H1 (cell line): ENCODE measurements around the gene CCER1. TPM values are rescaled to one million over a fixed set of nuclear protein-coding genes. Genes with fewer than 3 reads are reported as not detected.
"Not testable (repeated sequence)": the region's sequence is repeated elsewhere in the genome, so short reads cannot be mapped to it uniquely, and the experiment has no call there.

Experiments
- CTCF ChIA-PET: fragments of 300-600 bp; sonication (Branson Sonifier 250); formaldehyde crosslinking; loops from one replicate; lab custom pipeline; 2021; ENCODE audit not compliant: partially characterized antibody; lab: Charles Lee
- POLR2A ChIA-PET: fragments of 300-600 bp; sonication (Branson Sonifier 250); formaldehyde crosslinking; loops from one replicate; lab custom pipeline; 2021; ENCODE audit warnings: inconsistent platforms; ENCODE audit not compliant: partially characterized antibody; lab: Charles Lee
- DNase-seq, 2 experiments: peaks; one replicate each; pipeline versions ENCODE4 v3.0.0 to v3.0.0-alpha.2; 2010 to 2022; ENCODE audit warnings: low spot score in 2 of 2, low read depth in 1 of 2, mixed read lengths in 1 of 2
- FAIRE-seq: peaks from 2 replicates; lab custom pipeline; 2011; peaks lifted over from hg19 to GRCh38; lab: Jason Lieb, UNC
- H2AFZ ChIP-seq: 2 replicates; pipeline ENCODE4 v1.8.1; 2012; ENCODE audit warnings: low read length, inconsistent platforms
- H2AK5ac ChIP-seq: 2 replicates; pipeline ENCODE4 v1.6.1; 2013; ENCODE audit warnings: low read depth, low read length
- H2BK120ac ChIP-seq: replicated peaks from 2 replicates; pipeline ENCODE3; 2013; ENCODE audit warnings: low read depth, low read length, inconsistent platforms
- H2BK12ac ChIP-seq: 2 replicates; pipeline ENCODE4 v1.6.1; 2013; ENCODE audit warnings: low read depth, low read length
- H2BK15ac ChIP-seq: 2 replicates; pipeline ENCODE4 v1.6.1; 2013; ENCODE audit warnings: low read length
- H2BK20ac ChIP-seq: 2 replicates; pipeline ENCODE4 v1.6.1; 2013; ENCODE audit warnings: low read length
- H2BK5ac ChIP-seq: 2 replicates; pipeline ENCODE4 v1.6.1; 2013; ENCODE audit warnings: low read depth, low read length
- H3K14ac ChIP-seq: 2 replicates; pipeline ENCODE4 v1.6.1; 2013; ENCODE audit warnings: inconsistent platforms; ENCODE audit not compliant: insufficient read length
- H3K18ac ChIP-seq: 2 replicates; pipeline ENCODE4 v1.6.1; 2013; ENCODE audit warnings: low read length; ENCODE audit errors: extremely low read depth
- H3K23ac ChIP-seq: 2 replicates; pipeline ENCODE4 v1.6.1; 2013; ENCODE audit warnings: inconsistent platforms; ENCODE audit not compliant: insufficient read length
- H3K23me2 ChIP-seq: 2 replicates; pipeline ENCODE4 v1.6.1; 2013; ENCODE audit warnings: low read depth, low read length
- H3K27ac ChIP-seq: 2 replicates; pipeline ENCODE4 v1.6.1; 2011; ENCODE audit warnings: low read depth, low read length, inconsistent platforms
- H3K27me3 ChIP-seq, 4 experiments: replicated peaks in 1 of 4; 1 replicate in 1 of 4; 2 replicates in 3 of 4; pipeline versions ENCODE4 v1.6.1 to v1.8.1; 2011 to 2013; ENCODE audit warnings: low read length in 3 of 4, mild to moderate bottlenecking in 3 of 4, inconsistent platforms in 2 of 4, mixed read lengths in 2 of 4, moderate library complexity in 1 of 4; ENCODE audit not compliant: control insufficient read depth in 3 of 4, insufficient read depth in 3 of 4; ENCODE audit errors: extremely low read depth in 1 of 4
- H3K36me3 ChIP-seq, 4 experiments: 2 replicates each; pipeline versions ENCODE4 v1.6.1 to v1.8.1; 2011 to 2013; ENCODE audit warnings: mild to moderate bottlenecking in 4 of 4, low read length in 3 of 4, moderate library complexity in 2 of 4, control low read depth in 1 of 4, inconsistent platforms in 1 of 4; ENCODE audit not compliant: insufficient read depth in 4 of 4, control insufficient read depth in 2 of 4
- H3K4ac ChIP-seq: replicated peaks from 2 replicates; pipeline ENCODE3; 2013; ENCODE audit warnings: low read length, low read depth, mixed read lengths, inconsistent platforms; ENCODE audit not compliant: insufficient read length
- H3K4me1 ChIP-seq, 4 experiments: replicated peaks in 1 of 4; 1 replicate in 1 of 4; 2 replicates in 3 of 4; pipeline versions ENCODE4 v1.6.1 to v1.8.1; 2011 to 2013; ENCODE audit warnings: low read length in 3 of 4, inconsistent platforms in 2 of 4, mixed read lengths in 1 of 4; ENCODE audit not compliant: insufficient read depth in 4 of 4, control insufficient read depth in 3 of 4
- H3K4me2 ChIP-seq, 2 experiments: 2 replicates each; pipeline versions ENCODE4 v1.6.1 to v1.8.1; 2011 to 2013; ENCODE audit warnings: low read depth in 2 of 2, low read length in 2 of 2, control low read depth in 1 of 2, inconsistent platforms in 1 of 2, mild to moderate bottlenecking in 1 of 2; ENCODE audit not compliant: insufficient read depth in 1 of 2
- H3K4me3 ChIP-seq, 4 experiments: fragments of 200-600, 300-600 bp in 1 of 4; sonication (generic), shearing (Covaris generic), sonication (Bioruptor Twin) in 1 of 4; 2 replicates each; pipeline versions ENCODE4 v1.5.1 to v1.8.1; 2011 to 2016; ENCODE audit warnings: low read length in 4 of 4, low read depth in 3 of 4, control low read depth in 2 of 4, inconsistent platforms in 2 of 4, mild to moderate bottlenecking in 2 of 4, mixed read lengths in 1 of 4, moderate library complexity in 1 of 4; ENCODE audit not compliant: insufficient read depth in 2 of 4; ENCODE audit errors: extremely low read depth in 1 of 4
- H3K56ac ChIP-seq: replicated peaks from 2 replicates; pipeline ENCODE3; 2013; ENCODE audit warnings: low read depth, mild to moderate bottlenecking, mixed read lengths, low read length, inconsistent platforms; ENCODE audit not compliant: insufficient read length
- H3K79me1 ChIP-seq: 2 replicates; pipeline ENCODE4 v1.6.1; 2013; ENCODE audit warnings: low read depth, low read length, control low read depth
- H3K79me2 ChIP-seq, 2 experiments: 2 replicates each; pipeline versions ENCODE4 v1.6.1 to v1.8.1; 2012 to 2013; ENCODE audit warnings: low read length in 2 of 2, mild to moderate bottlenecking in 2 of 2, inconsistent platforms in 1 of 2; ENCODE audit not compliant: insufficient read depth in 2 of 2, control insufficient read depth in 1 of 2
- H3K9ac ChIP-seq, 4 experiments: replicated peaks in 1 of 4; 1 replicate in 1 of 4; 2 replicates in 3 of 4; pipeline versions ENCODE4 v1.6.1 to v1.8.1; 2011 to 2013; ENCODE audit warnings: low read depth in 3 of 4, low read length in 3 of 4, control low read depth in 2 of 4, mild to moderate bottlenecking in 2 of 4, moderate library complexity in 2 of 4, inconsistent platforms in 1 of 4; ENCODE audit errors: extremely low read depth in 1 of 4
- H3K9me3 ChIP-seq, 2 experiments: 2 replicates each; pipeline versions ENCODE4 v1.6.1 to v1.8.1; 2012 to 2013; ENCODE audit warnings: mild to moderate bottlenecking in 2 of 2, moderate library complexity in 2 of 2, control low read depth in 1 of 2, inconsistent platforms in 1 of 2, low read depth in 1 of 2, low read length in 1 of 2, mixed read lengths in 1 of 2; ENCODE audit not compliant: insufficient read depth in 2 of 2
- H4K20me1 ChIP-seq, 2 experiments: replicated peaks in 1 of 2; 2 replicates each; pipeline versions ENCODE3 to v1.8.1; 2011 to 2013; ENCODE audit warnings: inconsistent platforms in 2 of 2, low read length in 2 of 2, mild to moderate bottlenecking in 1 of 2; ENCODE audit not compliant: insufficient read depth in 2 of 2, control insufficient read depth in 1 of 2
- H4K5ac ChIP-seq: 2 replicates; pipeline ENCODE4 v1.6.1; 2013; ENCODE audit warnings: low read length, low read depth, mixed read lengths, inconsistent platforms; ENCODE audit not compliant: insufficient read length
- H4K8ac ChIP-seq: 2 replicates; pipeline ENCODE4 v1.8.0; 2013; ENCODE audit warnings: mild to moderate bottlenecking, moderate library complexity, low read length, inconsistent platforms; ENCODE audit not compliant: insufficient read depth; ENCODE audit errors: extremely low read depth
- H4K91ac ChIP-seq: replicated peaks from 2 replicates; pipeline ENCODE3; 2013; ENCODE audit warnings: low read length, mixed read lengths, inconsistent platforms; ENCODE audit not compliant: insufficient read length
- BCL11A ChIP-seq, 2 experiments: IDR thresholded peaks; one replicate each; pipeline ENCODE4 v1.6.1; 2011; ENCODE audit warnings: low read depth in 2 of 2, low read length in 2 of 2, mild to moderate bottlenecking in 2 of 2
- CBX8 ChIP-seq: fragments of 300-800, 300-1000 bp; sonication (generic); IDR thresholded peaks from 2 replicates; pipeline ENCODE4 v1.7.1; 2016; ENCODE audit warnings: low read depth, low read length, borderline replicate concordance
- TCF12 ChIP-seq: IDR thresholded peaks from 2 replicates; pipeline ENCODE4 v1.6.1; 2011; ENCODE audit warnings: low read depth, mild to moderate bottlenecking, low read length
- WGBS, 2 experiments: shearing (Covaris generic) in 1 of 2; methylation state at CpG; one replicate each; pipeline versions ENCODE4 v1.1.6 to v1.1.7; 2013 to 2015; ENCODE audit warnings: low lambda C conversion rate in 2 of 2, mixed read lengths in 2 of 2, inconsistent platforms in 1 of 2, low coverage in 1 of 2, missing lambda C conversion rate in 1 of 2; ENCODE audit not compliant: insufficient replicate concordance in 2 of 2, insufficient coverage in 1 of 2, insufficient read length in 1 of 2; ENCODE audit errors: extremely low coverage in 1 of 2, missing lambda C conversion rate in 1 of 2; 5-methylcytosine and 5-hydroxymethylcytosine counted together
- polyA plus RNA-seq, 7 experiments: library from polyadenylated mRNA; depleted of rRNA in 3 of 7; stranded (reverse) in 5 of 7; unstranded in 2 of 7; fragments of >200 nt in 5 of 7; fragments of 200-250 nt in 2 of 7; gene quantifications; 1 replicate in 5 of 7; 2 replicates in 1 of 7; 4 replicates in 1 of 7; pipeline versions ENCODE4 v1.2.1 to v1.2.3, GENCODE V29; 2011 to 2013; ENCODE audit warnings: missing spikeins in 2 of 7, mixed read lengths in 2 of 7
- total RNA-seq: library from RNA; stranded (reverse); fragmentation: NEBNext Ultra II Directional; extraction: Animal tissue kit (Norgen Biotek cat#: 25700); gene quantifications from 2 replicates; pipeline ENCODE4 v1.2.1, GENCODE V29; 2021

CCER1 gene
- total and polyA plus RNA-seq, 2 of the 8 experiments (the other 6 are each of a cell fraction or from before 2014, with no cell fraction given) = not detected

- TF ChIP-seq TCF12 = no peak
- no peak for TF ChIP-seq CBX8
- no peak for TF ChIP-seq BCL11A (IDR thresholded peaks at IDR 0.05; ENCODE audit: low read depth in 2 of 2, low read length in 2 of 2)
Observed at GRCh38 chr12:90987101-90987500, 32.1 kb upstream of the CCER1 start (continued).

GRCh38 chr12:90985331-90985730 is 30.4 kb upstream of the CCER1 start:
- H3K18ac ChIP-seq, H2AK5ac ChIP-seq, H2BK5ac ChIP-seq, H3K4ac ChIP-seq, DNase-seq, H3K23me2 ChIP-seq, FAIRE-seq, H3K9ac ChIP-seq, H3K9me3 ChIP-seq, H4K5ac ChIP-seq, POLR2A ChIA-PET, H2BK12ac ChIP-seq, H4K8ac ChIP-seq, H2BK20ac ChIP-seq, H2BK15ac ChIP-seq, H4K91ac ChIP-seq, H3K23ac ChIP-seq, H3K56ac ChIP-seq, H3K36me3 ChIP-seq, H4K20me1 ChIP-seq, H2BK120ac ChIP-seq, H3K4me3 ChIP-seq, H3K79me1 ChIP-seq, H3K27ac ChIP-seq, H3K14ac ChIP-seq, H3K79me2 ChIP-seq, H3K4me2 ChIP-seq, H2AFZ ChIP-seq: not testable (repeated sequence)
- Histone ChIP-seq H3K4me1 (peaks cover 0 to 14% (median 2%) of the 10 kb centered on the region in 4 experiments; a peak in 2 of 7 replicates), H3K27me3 (peaks cover 13 to 40% (median 23%) of the 10 kb centered on the region in 4 experiments)
- CTCF ChIA-PET = interaction anchor here (0.6 to 4.3 kb wide), 6 partner anchors 8 to 344 kb away, joined by 3 to 29 read pairs (median 4); no protein-coding TSS in a partner anchor
- 90% methylated on average over 3 of the region's 3 CpGs; no CpG with 5 or more reads in 1 of the 2 experiments for WGBS, 2 experiments
